ENCODE measurements around the gene CEP70.

Gene CEP70

DNA sequence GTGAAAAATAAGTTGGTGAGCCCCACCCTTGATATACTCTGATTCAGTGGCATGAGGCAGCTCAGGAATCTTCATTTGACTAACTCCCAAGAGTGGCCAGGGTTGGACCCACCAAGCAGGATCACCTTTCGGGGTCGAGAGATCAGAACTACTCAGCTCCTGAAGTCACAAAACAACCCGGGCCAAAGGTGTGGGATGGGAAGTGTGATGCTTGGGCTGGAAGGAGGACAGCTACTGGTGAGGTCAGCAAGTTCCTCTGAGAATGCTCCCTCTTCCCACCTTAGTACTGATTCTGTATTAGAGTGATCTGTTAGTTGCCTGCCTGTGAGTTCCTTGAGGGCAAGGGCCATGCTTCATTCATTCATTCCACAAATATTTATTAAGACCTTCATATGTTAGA lies 144.6 kb downstream of the CEP70 start:
- no peak for DNase-seq

DNA sequence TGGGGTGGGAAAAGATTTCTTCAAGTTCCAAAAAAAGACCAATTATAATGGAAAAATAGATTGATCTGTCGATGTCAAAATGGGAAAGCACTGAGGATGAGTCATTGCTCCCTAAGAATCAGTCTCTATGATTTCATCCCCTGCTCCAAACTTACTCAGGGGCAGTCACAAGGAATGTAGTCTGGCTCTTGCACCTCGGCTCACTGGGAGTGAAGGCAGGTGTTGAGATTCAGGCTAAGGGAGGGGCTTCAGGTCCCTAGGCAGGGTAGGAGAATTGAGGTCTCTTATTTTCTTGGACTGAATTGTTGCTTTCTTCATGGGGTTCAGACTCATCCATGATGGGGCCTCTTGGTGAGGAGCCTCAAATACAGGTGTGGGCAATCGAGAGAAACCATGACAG lies 145.4 kb downstream of the CEP70 start:
- DNase-seq, result no peak

DNA sequence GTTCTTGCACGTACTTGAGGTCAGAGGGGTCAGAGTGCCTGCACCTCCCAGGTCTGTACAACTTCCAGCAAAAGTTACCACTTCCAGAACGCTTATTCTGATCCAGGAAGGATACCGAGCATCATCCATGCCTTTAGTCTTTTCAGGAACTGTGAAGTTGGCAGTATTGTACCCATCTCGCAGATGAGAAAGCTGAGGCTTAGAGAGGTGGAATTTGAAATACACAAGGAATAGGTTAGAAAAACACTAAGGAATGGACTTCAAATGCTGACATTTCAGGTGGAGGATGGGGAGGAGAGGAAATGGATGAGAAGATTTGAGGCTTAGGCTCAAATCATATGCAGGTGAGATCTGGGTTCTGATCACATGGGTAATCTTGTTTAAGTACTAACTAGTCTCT lies 148.4 kb downstream of the CEP70 start:
- no peak for DNase-seq

DNA sequence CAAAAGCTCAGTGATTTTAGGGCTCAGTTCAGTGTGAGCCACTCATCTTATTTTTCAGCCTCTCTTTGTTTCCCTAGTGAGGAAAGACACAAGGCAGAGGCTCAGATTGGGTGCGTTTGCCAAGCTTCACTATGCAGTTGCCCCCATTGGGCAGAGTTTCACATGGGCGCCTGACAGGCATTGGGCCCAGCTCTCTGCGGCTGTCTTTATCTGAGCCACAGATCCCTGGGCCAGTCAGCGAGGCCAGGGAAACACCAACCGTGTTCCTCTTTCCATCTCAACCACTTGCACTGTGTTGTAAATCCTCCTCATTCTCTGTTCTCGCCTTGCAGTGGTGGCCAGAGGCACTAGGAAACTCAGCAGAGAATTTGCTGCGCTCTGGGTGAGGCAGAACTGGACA lies 148.8 kb downstream of the CEP70 start:
- DNase-seq, result no peak

Data from activated gamma-delta T cell (primary cell).